Activated CD4-positive, alpha-beta memory T cell treated with anti-CD3 and anti-CD28 coated beads for 36 hours (primary cell): ENCODE data around the gene LIMS1. TPM values are rescaled to one million over a fixed set of nuclear protein-coding genes. Genes with fewer than 3 reads are reported as not detected.
"Not testable (repeated sequence)": the region's sequence is repeated elsewhere in the genome, so short reads cannot be mapped to it uniquely, and the experiment has no call there.

Experiments
- CTCF ChIA-PET: fragments of 350-600 bp; sonication (Branson Sonifier 250); formaldehyde crosslinking; loops from one replicate; lab custom pipeline; 2021; ENCODE audit warnings: antibody characterized with exemption, inconsistent platforms; lab: Charles Lee
- POLR2A ChIA-PET: fragments of 350-600 bp; sonication (Branson Sonifier 250); formaldehyde crosslinking; loops from one replicate; lab custom pipeline; 2021; ENCODE audit warnings: antibody characterized with exemption; lab: Charles Lee
- DNase-seq: peaks from one replicate; pipeline ENCODE4 v3.0.0-alpha.2; 2020
- H3K27ac Mint-ChIP-seq: one replicate; pipeline ENCODE4 v1.8.0; 2021; ENCODE audit warnings: mixed read lengths
- H3K27me3 Mint-ChIP-seq: one replicate; pipeline ENCODE4 v1.8.0; 2021; ENCODE audit warnings: mixed read lengths
- H3K36me3 Mint-ChIP-seq: one replicate; pipeline ENCODE4 v1.8.0; 2021; ENCODE audit warnings: mixed read lengths
- H3K4me1 Mint-ChIP-seq: one replicate; pipeline ENCODE4 v1.8.0; 2021; ENCODE audit warnings: low read depth, mixed read lengths
- H3K4me3 Mint-ChIP-seq: one replicate; pipeline ENCODE4 v1.8.0; 2021; ENCODE audit warnings: mild to moderate bottlenecking, mixed read lengths
- H3K9me3 Mint-ChIP-seq: one replicate; pipeline ENCODE4 v1.8.0; 2021; ENCODE audit warnings: mixed read lengths
- intact Hi-C: fragments of 100-400 bp; cut with micrococcal nuclease; formaldehyde crosslinking; loops from one replicate; pipeline ENCODE4 v1.15.1; 2023
- total RNA-seq, 2 experiments: library from RNA; stranded (reverse); gene quantifications; one replicate each; pipeline ENCODE4 v1.2.3, GENCODE V29; 2021

LIMS1 gene
- total RNA-seq, 2 experiments from 2014 or later = 102 to 104 TPM

GRCh38 chr2:108635630-108636354, 101.5 kb downstream of the LIMS1 start:
- ChIA-PET CTCF (interaction anchor here (0.7 to 9.7 kb wide), 20 partner anchors 7 to 343 kb away, joined by 3 to 237 read pairs (median 6); no protein-coding TSS in a partner anchor), POLR2A (interaction anchor here (1.3 to 4.0 kb wide), 5 partner anchors 12 to 29 kb away, joined by 4 to 21 read pairs (median 8); no protein-coding TSS in a partner anchor)
- Mint-ChIP-seq H3K27ac (no peak overlapping the region), H3K4me1 (peaks cover 90% of the 10 kb centered on the region), H3K9me3 (no peaks in the 10 kb centered on the region), H3K4me3 (no peak overlapping the region), H3K27me3 (no peaks in the 10 kb centered on the region), H3K36me3 (peaks cover 12% of the 10 kb centered on the region)
- DNase-seq = no peak
- intact Hi-C loops = loop anchor here (1.0 to 2.0 kb wide), 5 partner anchors 7 to 40 kb away; no protein-coding TSS in a partner anchor

GRCh38 chr2:108637304-108637669, 103.0 kb downstream of the LIMS1 start:
- Mint-ChIP-seq H3K9me3 (no peaks in the 10 kb centered on the region), H3K4me3 (no peak overlapping the region), H3K27ac (peak overlapping the region; percentile 76), H3K4me1 (peaks cover 85% of the 10 kb centered on the region), H3K27me3 (no peaks in the 10 kb centered on the region), H3K36me3 (peaks cover 10% of the 10 kb centered on the region)
- intact Hi-C loops = loop anchor here (2.0 kb wide), 1 partner anchor 16 kb away; no protein-coding TSS in a partner anchor
- CTCF ChIA-PET = interaction anchor here (0.7 to 9.7 kb wide), 14 partner anchors 9 to 103 kb away, joined by 3 to 237 read pairs (median 19); partner anchors contain the start of gene LIMS1
- POLR2A ChIA-PET = interaction anchor here (0.6 to 4.0 kb wide), 4 partner anchors 10 to 25 kb away, joined by 3 to 21 read pairs (median 4); no protein-coding TSS in a partner anchor
- DNase-seq = no peak

GRCh38 chr2:108640731-108641130, 106.5 kb downstream of the LIMS1 start:
- CTCF ChIA-PET = interaction anchor here (0.7 to 9.7 kb wide), 4 partner anchors 12 to 46 kb away, joined by 4 to 237 read pairs (median 8); no protein-coding TSS in a partner anchor
- Mint-ChIP-seq H3K4me1 (peaks cover 64% of the 10 kb centered on the region), H3K27ac (peak overlapping the region; percentile 67), H3K4me3 (peak overlapping the region; percentile 0), H3K27me3 (no peaks in the 10 kb centered on the region), H3K36me3 (peaks cover 20% of the 10 kb centered on the region), H3K9me3 (no peaks in the 10 kb centered on the region)
- intact Hi-C loops = loop anchor here (1.0 to 2.0 kb wide), 2 partner anchors 9 to 14 kb away; no protein-coding TSS in a partner anchor
- POLR2A ChIA-PET = no interaction called here
- no peak for DNase-seq

- peaks cover 25% of the 10 kb centered on the region for H3K36me3 Mint-ChIP-seq
- H3K27me3 Mint-ChIP-seq = no peaks in the 10 kb centered on the region
- no peak for DNase-seq
- intact Hi-C loops = loop anchor here (2.0 kb wide), 1 partner anchor 15 kb away; no protein-coding TSS in a partner anchor
- H3K9me3 Mint-ChIP-seq = peaks cover 5% of the 10 kb centered on the region
- POLR2A ChIA-PET = no interaction called here
- no peak overlapping the region for H3K4me3 Mint-ChIP-seq
- peaks cover 61% of the 10 kb centered on the region for H3K4me1 Mint-ChIP-seq
- H3K27ac Mint-ChIP-seq = peak overlapping the region; percentile 10
- CTCF ChIA-PET = interaction anchor here (3.4 to 9.7 kb wide), 2 partner anchors 13 to 29 kb away, joined by 11 to 237 read pairs; no protein-coding TSS in a partner anchor
Observed at GRCh38 chr2:108641756-108642155, 107.5 kb downstream of the LIMS1 start.

- no peak for DNase-seq
- Mint-ChIP-seq H3K4me1 (peaks cover 63% of the 10 kb centered on the region), H3K4me3 (no peak overlapping the region), H3K27ac (no peak overlapping the region), H3K9me3 (peaks cover 7% of the 10 kb centered on the region), H3K27me3 (no peaks in the 10 kb centered on the region), H3K36me3 (peaks cover 24% of the 10 kb centered on the region)
- CTCF ChIA-PET = interaction anchor here (0.8 to 3.4 kb wide), 2 partner anchors 9 to 15 kb away, joined by 3 to 11 read pairs; no protein-coding TSS in a partner anchor
- intact Hi-C loops = no loop called here
- POLR2A ChIA-PET = no interaction called here
Observed at GRCh38 chr2:108643261-108643849, 109.1 kb downstream of the LIMS1 start.

GRCh38 chr2:108643862-108644261, 109.6 kb downstream of the LIMS1 start:
- CTCF ChIA-PET = interaction anchor here (0.8 kb wide), 1 partner anchor 10 kb away, joined by 3 read pairs; no protein-coding TSS in a partner anchor
- H3K27ac Mint-ChIP-seq, POLR2A ChIA-PET, H3K9me3 Mint-ChIP-seq, DNase-seq, H3K4me3 Mint-ChIP-seq, intact Hi-C loops, H3K27me3 Mint-ChIP-seq: not testable (repeated sequence)
- peaks cover 24% of the 10 kb centered on the region for H3K36me3 Mint-ChIP-seq
- peaks cover 68% of the 10 kb centered on the region for H3K4me1 Mint-ChIP-seq

- H3K9me3 Mint-ChIP-seq, H3K27me3 Mint-ChIP-seq, DNase-seq, CTCF ChIA-PET, H3K4me3 Mint-ChIP-seq, POLR2A ChIA-PET, intact Hi-C loops, H3K27ac Mint-ChIP-seq: not testable (repeated sequence)
- Mint-ChIP-seq H3K4me1 (peaks cover 68% of the 10 kb centered on the region), H3K36me3 (peaks cover 21% of the 10 kb centered on the region)
Observed at GRCh38 chr2:108644446-108644845, 110.2 kb downstream of the LIMS1 start.

GRCh38 chr2:108648796-108649195, 114.5 kb downstream of the LIMS1 start:
- POLR2A ChIA-PET, H3K4me3 Mint-ChIP-seq, intact Hi-C loops, H3K27me3 Mint-ChIP-seq, DNase-seq, H3K9me3 Mint-ChIP-seq: not testable (repeated sequence)
- peak overlapping the region; percentile 74 for H3K27ac Mint-ChIP-seq
- CTCF ChIA-PET = interaction anchor here (4.3 kb wide), 1 partner anchor 12 kb away, joined by 37 read pairs; no protein-coding TSS in a partner anchor
- H3K36me3 Mint-ChIP-seq = peaks cover 21% of the 10 kb centered on the region
- peaks cover 64% of the 10 kb centered on the region for H3K4me1 Mint-ChIP-seq

GRCh38 chr2:108650465-108650864, 116.2 kb downstream of the LIMS1 start:
- H3K36me3 Mint-ChIP-seq, H3K27me3 Mint-ChIP-seq, POLR2A ChIA-PET, H3K9me3 Mint-ChIP-seq, intact Hi-C loops, DNase-seq, H3K4me3 Mint-ChIP-seq: not testable (repeated sequence)
- Mint-ChIP-seq H3K4me1 (peaks cover 64% of the 10 kb centered on the region), H3K27ac (peak overlapping the region; percentile 76)
- CTCF ChIA-PET = interaction anchor here (1.7 kb wide), 1 partner anchor 14 kb away, joined by 8 read pairs; no protein-coding TSS in a partner anchor

- H3K27me3 Mint-ChIP-seq, H3K9me3 Mint-ChIP-seq, H3K36me3 Mint-ChIP-seq, intact Hi-C loops, CTCF ChIA-PET, DNase-seq, H3K4me3 Mint-ChIP-seq: not testable (repeated sequence)
- POLR2A ChIA-PET = interaction anchor here (0.6 kb wide), 1 partner anchor 18 kb away, joined by 3 read pairs; no protein-coding TSS in a partner anchor
- Mint-ChIP-seq H3K4me1 (peaks cover 55% of the 10 kb centered on the region), H3K27ac (peak overlapping the region; percentile 79)
Observed at GRCh38 chr2:108651468-108651867, 117.2 kb downstream of the LIMS1 start.

GRCh38 chr2:108652187-108652931, 118.1 kb downstream of the LIMS1 start:
- H3K4me3 Mint-ChIP-seq = peak overlapping the region; percentile 59
- POLR2A ChIA-PET, H3K36me3 Mint-ChIP-seq, H3K27me3 Mint-ChIP-seq, CTCF ChIA-PET, H3K9me3 Mint-ChIP-seq: not testable (repeated sequence)
- intact Hi-C loops = loop anchor here (2.0 kb wide), 3 partner anchors 16 to 40 kb away; no protein-coding TSS in a partner anchor
- peaks cover 50% of the 10 kb centered on the region for H3K4me1 Mint-ChIP-seq
- H3K27ac Mint-ChIP-seq = peak overlapping the region; percentile 95
- DNase-seq = peak; percentile 77
